Activated CD8-positive, alpha-beta T cell treated with anti-CD3 and anti-CD28 coated beads for 36 hours (primary cell): ENCODE data around the gene CACNA1E. TPM values are rescaled to one million over a fixed set of nuclear protein-coding genes. Genes with fewer than 3 reads are reported as not detected.

Experiments used
- ATAC-seq: fragments of 200-7000 bp; cut with Tn5 transposase; one replicate; pipeline ENCODE4 v1.10.0; 2021; ENCODE audit warnings: mild to moderate bottlenecking, moderate library complexity
- CTCF ChIA-PET: fragments of 350-600 bp; sonication (Branson Sonifier 250); formaldehyde crosslinking; loops from one replicate; lab custom pipeline; 2021; ENCODE audit warnings: antibody characterized with exemption; lab: Charles Lee
- POLR2A ChIA-PET: fragments of 350-600 bp; sonication (Branson Sonifier 250); formaldehyde crosslinking; loops from one replicate; lab custom pipeline; 2021; ENCODE audit warnings: antibody characterized with exemption; lab: Charles Lee
- DNase-seq: peaks from one replicate; pipeline ENCODE4 v3.0.0-alpha.2; 2020
- H3K27ac Mint-ChIP-seq: one replicate; pipeline ENCODE4 v1.8.0; 2021; ENCODE audit warnings: mild to moderate bottlenecking, mixed read lengths
- H3K27me3 Mint-ChIP-seq: one replicate; pipeline ENCODE4 v1.8.0; 2021; ENCODE audit warnings: mixed read lengths
- H3K36me3 Mint-ChIP-seq: one replicate; pipeline ENCODE4 v1.8.0; 2021; ENCODE audit warnings: low read depth, mixed read lengths
- H3K4me1 Mint-ChIP-seq: one replicate; pipeline ENCODE4 v1.8.0; 2021; ENCODE audit warnings: low read depth, mixed read lengths
- H3K4me3 Mint-ChIP-seq: one replicate; pipeline ENCODE4 v1.8.0; 2021; ENCODE audit warnings: mild to moderate bottlenecking, moderate library complexity, mixed read lengths
- H3K9me3 Mint-ChIP-seq: one replicate; pipeline ENCODE4 v1.8.0; 2021; ENCODE audit warnings: mixed read lengths
- intact Hi-C: fragments of 100-400 bp; cut with micrococcal nuclease; formaldehyde crosslinking; loops from one replicate; pipeline ENCODE4 v1.10.0; 2022
- total RNA-seq, 2 experiments: library from RNA; stranded (reverse); gene quantifications; one replicate each; pipeline ENCODE4 v1.2.3, GENCODE V29; 2021
- TF ChIP-seq, protein P1 (sequence below): fragments of 200-600 bp; IDR thresholded peaks from one replicate; pipeline ENCODE4 v1.8.0; 2022; ENCODE audit warnings: antibody characterized with exemption, mild to moderate bottlenecking

Gene CACNA1E
- total RNA-seq, 2 experiments from 2014 or later, result not detected

DNA sequence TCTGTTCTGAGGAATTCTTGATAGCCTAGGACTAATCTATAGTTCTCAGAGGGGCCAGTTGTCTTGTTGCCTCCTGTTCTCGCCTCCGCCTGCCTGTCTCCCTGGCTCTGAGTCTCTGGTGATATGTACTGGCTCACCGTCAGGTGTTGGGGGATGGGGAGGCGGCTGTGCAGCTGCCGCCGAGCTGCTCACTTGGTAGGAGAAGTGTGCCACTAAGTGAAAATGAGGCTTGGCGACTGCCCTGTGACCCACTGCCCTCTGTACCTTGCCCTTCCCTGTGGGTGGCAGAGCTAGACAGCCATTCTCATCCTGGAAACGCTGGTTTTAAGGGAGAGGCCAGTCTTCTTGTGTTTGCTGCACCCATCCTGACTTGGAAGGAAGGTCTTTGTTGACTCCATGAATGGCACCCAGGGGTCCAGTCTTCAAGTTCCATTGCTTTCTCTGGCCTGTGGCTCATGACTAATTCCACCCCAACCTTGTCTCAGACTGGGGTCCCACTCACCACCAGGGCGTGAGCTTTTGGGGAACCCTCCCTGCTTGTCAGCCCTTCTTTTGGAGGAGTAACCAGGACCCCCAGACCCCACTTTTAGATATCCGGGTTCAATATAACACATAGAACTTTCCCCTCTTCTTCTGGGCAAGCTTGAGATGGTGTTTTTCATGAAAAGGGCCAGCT lies 120.6 kb downstream of the CACNA1E start:
- H3K36me3 Mint-ChIP-seq, result no peaks in the 10 kb centered on the region
- TF ChIP-seq, protein P1, sequence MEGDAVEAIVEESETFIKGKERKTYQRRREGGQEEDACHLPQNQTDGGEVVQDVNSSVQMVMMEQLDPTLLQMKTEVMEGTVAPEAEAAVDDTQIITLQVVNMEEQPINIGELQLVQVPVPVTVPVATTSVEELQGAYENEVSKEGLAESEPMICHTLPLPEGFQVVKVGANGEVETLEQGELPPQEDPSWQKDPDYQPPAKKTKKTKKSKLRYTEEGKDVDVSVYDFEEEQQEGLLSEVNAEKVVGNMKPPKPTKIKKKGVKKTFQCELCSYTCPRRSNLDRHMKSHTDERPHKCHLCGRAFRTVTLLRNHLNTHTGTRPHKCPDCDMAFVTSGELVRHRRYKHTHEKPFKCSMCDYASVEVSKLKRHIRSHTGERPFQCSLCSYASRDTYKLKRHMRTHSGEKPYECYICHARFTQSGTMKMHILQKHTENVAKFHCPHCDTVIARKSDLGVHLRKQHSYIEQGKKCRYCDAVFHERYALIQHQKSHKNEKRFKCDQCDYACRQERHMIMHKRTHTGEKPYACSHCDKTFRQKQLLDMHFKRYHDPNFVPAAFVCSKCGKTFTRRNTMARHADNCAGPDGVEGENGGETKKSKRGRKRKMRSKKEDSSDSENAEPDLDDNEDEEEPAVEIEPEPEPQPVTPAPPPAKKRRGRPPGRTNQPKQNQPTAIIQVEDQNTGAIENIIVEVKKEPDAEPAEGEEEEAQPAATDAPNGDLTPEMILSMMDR, result no peak
- POLR2A ChIA-PET, result no interaction called here
- CTCF ChIA-PET, result no interaction called here
- no peaks in the 10 kb centered on the region for H3K9me3 Mint-ChIP-seq
- H3K4me3 Mint-ChIP-seq, result no peak overlapping the region
- intact Hi-C loops, result no loop called here
- H3K4me1 Mint-ChIP-seq, result no peaks in the 10 kb centered on the region
- no peak overlapping the region for H3K27ac Mint-ChIP-seq
- H3K27me3 Mint-ChIP-seq, result peaks cover 14% of the 10 kb centered on the region
- DNase-seq (no peak), ATAC-seq (no peak)

DNA sequence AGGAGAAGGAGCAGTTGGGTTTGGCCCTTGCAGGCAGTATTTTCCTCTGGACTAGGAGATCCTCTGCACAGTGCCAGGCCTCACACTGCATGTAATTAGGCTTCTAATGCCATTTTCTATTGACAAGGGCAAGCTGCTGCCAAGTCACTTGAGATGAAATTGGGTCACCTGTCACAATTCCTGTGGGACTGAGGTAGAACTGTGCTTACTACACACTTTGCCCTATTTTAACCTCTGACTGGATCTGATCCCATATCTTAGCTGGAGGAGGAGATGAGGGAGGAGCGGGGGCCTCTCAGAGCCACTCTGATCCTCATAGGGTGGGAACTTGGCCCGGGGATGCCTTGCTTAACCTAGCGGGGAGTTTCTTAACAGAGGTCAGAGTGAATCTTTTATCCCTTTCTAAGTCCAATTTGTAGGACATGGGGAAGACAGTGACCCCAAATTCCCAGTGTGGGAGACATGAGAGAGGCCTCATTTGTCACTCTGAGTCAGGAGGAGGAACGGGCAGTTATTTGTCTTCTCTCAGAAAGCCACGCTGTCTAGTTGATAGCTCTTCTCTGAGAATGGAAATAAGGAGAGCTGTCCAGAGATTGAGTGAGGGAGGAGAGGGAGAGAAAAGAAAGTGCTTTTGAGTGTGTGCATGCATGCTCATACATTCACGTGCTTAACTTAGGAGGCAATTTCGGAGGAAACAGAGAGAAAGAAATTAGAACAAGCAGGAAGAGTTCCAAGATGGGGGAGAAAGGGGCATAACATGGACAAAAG lies 121.3 kb downstream of the CACNA1E start:
- DNase-seq, result no peak
- H3K27me3 Mint-ChIP-seq, result peaks cover 16% of the 10 kb centered on the region
- ATAC-seq, result no peak
- H3K4me1 Mint-ChIP-seq, result no peaks in the 10 kb centered on the region
- CTCF ChIA-PET, result no interaction called here
- no peak overlapping the region for H3K27ac Mint-ChIP-seq
- TF ChIP-seq, protein P1, result no peak
- no peaks in the 10 kb centered on the region for H3K9me3 Mint-ChIP-seq
- POLR2A ChIA-PET, result no interaction called here
- no peaks in the 10 kb centered on the region for H3K36me3 Mint-ChIP-seq
- H3K4me3 Mint-ChIP-seq, result no peak overlapping the region
- intact Hi-C loops, result no loop called here

DNA sequence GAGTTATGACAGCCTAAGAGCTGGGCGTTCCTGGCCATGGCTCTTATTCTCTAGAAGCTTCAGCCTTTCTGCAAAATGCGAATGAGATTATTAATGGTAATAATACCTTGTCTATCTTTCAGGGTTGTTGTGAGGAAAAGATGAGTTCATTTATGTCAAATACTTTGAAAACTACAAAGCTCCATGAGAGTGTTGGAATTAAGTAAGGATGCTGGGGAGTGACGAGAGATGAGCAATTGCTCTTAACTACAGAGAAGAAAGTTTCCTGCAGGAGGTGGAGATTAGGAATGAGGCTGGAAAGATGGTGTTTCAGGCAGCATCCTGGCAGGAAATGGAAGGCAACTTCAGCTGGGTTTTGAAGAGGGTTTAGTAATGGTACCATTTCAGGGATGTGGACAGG lies 124.2 kb downstream of the CACNA1E start:
- ChIA-PET POLR2A (no interaction called here), CTCF (no interaction called here)
- intact Hi-C loops, result no loop called here

DNA sequence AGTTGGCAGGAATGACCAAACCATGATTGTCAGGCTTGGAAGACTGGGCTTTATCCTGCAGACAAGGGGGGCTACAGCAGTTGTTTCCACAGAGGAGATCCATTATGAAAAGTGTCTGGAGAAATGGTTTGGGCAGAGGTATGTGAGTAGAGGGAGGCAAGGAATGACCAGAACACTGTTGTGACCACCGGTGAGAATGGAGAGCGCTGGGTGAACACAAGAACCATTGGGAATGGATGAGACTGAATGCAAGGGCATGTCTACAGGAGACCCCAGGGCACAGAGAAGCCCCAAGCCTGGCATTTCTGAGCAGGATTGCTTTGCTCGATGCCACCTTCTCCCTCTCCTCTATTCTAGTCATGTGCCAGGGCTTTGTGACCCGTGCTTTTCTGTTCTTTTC lies 125.1 kb downstream of the CACNA1E start:
- H3K27ac Mint-ChIP-seq, result no peak overlapping the region
- ChIA-PET CTCF (no interaction called here), POLR2A (no interaction called here)
- ATAC-seq, result no peak
- TF ChIP-seq, protein P1, result no peak
- no peaks in the 10 kb centered on the region for H3K36me3 Mint-ChIP-seq
- no peaks in the 10 kb centered on the region for H3K9me3 Mint-ChIP-seq
- intact Hi-C loops, result no loop called here
- peaks cover 10% of the 10 kb centered on the region for H3K27me3 Mint-ChIP-seq
- H3K4me3 Mint-ChIP-seq, result no peak overlapping the region
- H3K4me1 Mint-ChIP-seq, result no peaks in the 10 kb centered on the region
- no peak for DNase-seq

More for the DNA sequence above, 124.2 kb downstream of the CACNA1E start:
- no peaks in the 10 kb centered on the region for H3K4me1 Mint-ChIP-seq
- DNase-seq (no peak), ATAC-seq (no peak)
- no peaks in the 10 kb centered on the region for H3K36me3 Mint-ChIP-seq
- H3K27me3 Mint-ChIP-seq, result peaks cover 10% of the 10 kb centered on the region
- H3K4me3 Mint-ChIP-seq, result no peak overlapping the region
- H3K9me3 Mint-ChIP-seq, result no peaks in the 10 kb centered on the region
- TF ChIP-seq, protein P1, result no peak
- no peak overlapping the region for H3K27ac Mint-ChIP-seq

DNA sequence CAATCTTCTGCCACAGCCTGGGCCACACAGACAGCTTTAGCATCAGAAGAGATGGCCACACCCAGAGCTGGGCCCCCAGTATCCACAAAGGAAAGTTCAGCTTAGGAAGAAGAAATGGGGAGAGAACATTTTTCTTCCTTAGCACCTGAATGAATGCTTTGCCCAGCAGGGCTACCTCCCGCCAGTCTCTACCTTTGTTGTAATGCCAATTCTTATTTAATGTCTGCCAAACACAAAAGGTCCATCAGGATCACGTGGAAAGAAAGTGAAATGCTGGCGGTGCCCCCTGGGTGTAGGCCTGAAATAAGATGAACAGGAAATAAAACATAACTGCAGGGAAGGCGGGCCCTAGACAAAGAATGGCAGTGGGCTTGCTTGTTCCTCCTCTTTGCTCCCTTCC lies 125.6 kb downstream of the CACNA1E start:
- CTCF ChIA-PET, result no interaction called here
- DNase-seq (no peak), ATAC-seq (no peak)
- Mint-ChIP-seq H3K27me3 (peaks cover 10% of the 10 kb centered on the region), H3K27ac (no peak overlapping the region), H3K36me3 (no peaks in the 10 kb centered on the region), H3K9me3 (no peaks in the 10 kb centered on the region), H3K4me3 (no peak overlapping the region), H3K4me1 (no peaks in the 10 kb centered on the region)
- TF ChIP-seq, protein P1, result no peak
- intact Hi-C loops, result no loop called here
- POLR2A ChIA-PET, result no interaction called here
